Dermis microvascular lymphatic vessel endothelial cell (primary cell): ENCODE measurements around the gene DAPL1. TPM values are rescaled to one million over a fixed set of nuclear protein-coding genes. Genes with fewer than 3 reads are reported as not detected.

Experiments
- DNase-seq, 2 donors: peaks; one replicate each; pipeline versions ENCODE4 v3.0.0 to v3.0.0-alpha.2; 2010; ENCODE audit warnings: low read depth in 2 of 2
- total RNA-seq: library from RNA; depleted of rRNA; stranded (reverse); fragments of >200 nt; gene quantifications from 2 replicates; pipeline ENCODE4 v1.2.1, GENCODE V29; 2014

DAPL1 gene
- total RNA-seq, result not detected in 2 replicates

- DNase-seq, result no peak
Observed at GRCh38 chr2:158795195-158795924, at the start of gene DAPL1. DAPL1 (plus strand) TSS chr2:158795317; CDS start chr2:158795373, 56 bp downstream.

- DNase-seq, result no peak
Observed at GRCh38 chr2:158745866-158746382, 49.2 kb upstream of the DAPL1 start.

GRCh38 chr2:158746488-158746887 lies 48.6 kb upstream of the DAPL1 start:
- DNase-seq, result peak in 1 of 2 donors; percentile 23

- no peak for DNase-seq
Observed at GRCh38 chr2:158747281-158747680, 47.8 kb upstream of the DAPL1 start.

GRCh38 chr2:158748926-158749590 lies 46.1 kb upstream of the DAPL1 start:
- no peak for DNase-seq

- peak in 1 of 2 donors; percentile 17 for DNase-seq
Observed at GRCh38 chr2:158750458-158751125, 44.5 kb upstream of the DAPL1 start.

GRCh38 chr2:158753641-158754611 lies 41.2 kb upstream of the DAPL1 start:
- DNase-seq, result peak; percentile 50 to 73

GRCh38 chr2:158755310-158756087 lies 39.6 kb upstream of the DAPL1 start:
- DNase-seq, result peak; percentile 36 to 44

GRCh38 chr2:158756331-158756730 lies 38.8 kb upstream of the DAPL1 start:
- DNase-seq, result no peak

- DNase-seq, result no peak
Observed at GRCh38 chr2:158756976-158757375, 38.1 kb upstream of the DAPL1 start.

- no peak for DNase-seq
Observed at GRCh38 chr2:158760887-158761286, 34.2 kb upstream of the DAPL1 start.

- DNase-seq, result no peak
Observed at GRCh38 chr2:158761621-158762020, 33.5 kb upstream of the DAPL1 start.

- no peak for DNase-seq
Observed at GRCh38 chr2:158762336-158762735, 32.8 kb upstream of the DAPL1 start.

- DNase-seq, result no peak
Observed at GRCh38 chr2:158766524-158766923, 28.6 kb upstream of the DAPL1 start.

- no peak for DNase-seq
Observed at GRCh38 chr2:158772306-158773078, 22.6 kb upstream of the DAPL1 start.

- no peak for DNase-seq
Observed at GRCh38 chr2:158773121-158773520, 22.0 kb upstream of the DAPL1 start.

- no peak for DNase-seq
Observed at GRCh38 chr2:158774681-158775080, 20.4 kb upstream of the DAPL1 start.

- DNase-seq, result no peak
Observed at GRCh38 chr2:158775273-158776027, 19.7 kb upstream of the DAPL1 start.

- DNase-seq, result no peak
Observed at GRCh38 chr2:158776231-158776630, 18.9 kb upstream of the DAPL1 start.
